Measurements from ENCODE around the gene NFAM1. TPM values are rescaled to one million over a fixed set of nuclear protein-coding genes. Genes with fewer than 3 reads are reported as not detected.

NFAM1 gene
- total RNA-seq, 1 donor from 2014 or later, result not detected

DNA sequence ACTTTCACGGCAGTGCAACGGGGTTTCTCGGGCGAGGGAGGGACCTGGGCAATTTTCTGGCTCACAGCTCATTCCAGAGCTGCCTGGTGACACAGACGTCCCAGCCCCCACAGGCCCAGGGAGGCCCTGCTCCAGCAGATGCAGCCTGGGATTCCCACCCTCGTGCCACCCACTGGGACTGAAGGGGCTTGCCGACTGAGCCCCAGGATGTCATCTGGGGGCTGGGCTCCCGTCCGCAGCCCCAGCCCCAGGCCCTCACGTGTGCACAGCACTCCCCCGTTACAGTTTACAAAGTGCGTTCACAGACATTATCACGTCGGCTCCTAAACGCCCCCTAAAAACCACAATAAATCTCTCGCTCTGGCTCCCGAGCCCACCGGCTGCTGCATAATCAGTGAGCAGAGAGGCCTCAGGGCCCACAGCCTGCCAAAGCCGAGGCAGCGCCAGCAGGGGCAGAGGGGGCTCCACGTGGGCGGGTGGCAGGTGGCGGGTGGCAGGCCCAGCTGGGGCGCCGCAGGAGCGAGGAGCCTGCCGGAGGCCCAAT is 84.8 kb downstream of the NFAM1 start:
- H3K27ac Mint-ChIP-seq (ENCODE audit: unreplicated experiment), result no peak overlapping the region
- no peaks in the 10 kb centered on the region for H3K27me3 Mint-ChIP-seq (ENCODE audit: unreplicated experiment)
- H3K4me3 Mint-ChIP-seq (ENCODE audit: unreplicated experiment), result no peak overlapping the region
- TF ChIP-seq, protein P1, sequence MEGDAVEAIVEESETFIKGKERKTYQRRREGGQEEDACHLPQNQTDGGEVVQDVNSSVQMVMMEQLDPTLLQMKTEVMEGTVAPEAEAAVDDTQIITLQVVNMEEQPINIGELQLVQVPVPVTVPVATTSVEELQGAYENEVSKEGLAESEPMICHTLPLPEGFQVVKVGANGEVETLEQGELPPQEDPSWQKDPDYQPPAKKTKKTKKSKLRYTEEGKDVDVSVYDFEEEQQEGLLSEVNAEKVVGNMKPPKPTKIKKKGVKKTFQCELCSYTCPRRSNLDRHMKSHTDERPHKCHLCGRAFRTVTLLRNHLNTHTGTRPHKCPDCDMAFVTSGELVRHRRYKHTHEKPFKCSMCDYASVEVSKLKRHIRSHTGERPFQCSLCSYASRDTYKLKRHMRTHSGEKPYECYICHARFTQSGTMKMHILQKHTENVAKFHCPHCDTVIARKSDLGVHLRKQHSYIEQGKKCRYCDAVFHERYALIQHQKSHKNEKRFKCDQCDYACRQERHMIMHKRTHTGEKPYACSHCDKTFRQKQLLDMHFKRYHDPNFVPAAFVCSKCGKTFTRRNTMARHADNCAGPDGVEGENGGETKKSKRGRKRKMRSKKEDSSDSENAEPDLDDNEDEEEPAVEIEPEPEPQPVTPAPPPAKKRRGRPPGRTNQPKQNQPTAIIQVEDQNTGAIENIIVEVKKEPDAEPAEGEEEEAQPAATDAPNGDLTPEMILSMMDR (IDR thresholded peaks at IDR 0.05), result no peak
- H3K36me3 Mint-ChIP-seq (ENCODE audit: unreplicated experiment), result no peaks in the 10 kb centered on the region
- peaks cover 3% of the 10 kb centered on the region for H3K4me1 Mint-ChIP-seq (ENCODE audit: unreplicated experiment)
- no peak for DNase-seq (ENCODE audit: extremely low spot score, unreplicated experiment)
- no peaks in the 10 kb centered on the region for H3K9me3 Mint-ChIP-seq (ENCODE audit: unreplicated experiment)

DNA sequence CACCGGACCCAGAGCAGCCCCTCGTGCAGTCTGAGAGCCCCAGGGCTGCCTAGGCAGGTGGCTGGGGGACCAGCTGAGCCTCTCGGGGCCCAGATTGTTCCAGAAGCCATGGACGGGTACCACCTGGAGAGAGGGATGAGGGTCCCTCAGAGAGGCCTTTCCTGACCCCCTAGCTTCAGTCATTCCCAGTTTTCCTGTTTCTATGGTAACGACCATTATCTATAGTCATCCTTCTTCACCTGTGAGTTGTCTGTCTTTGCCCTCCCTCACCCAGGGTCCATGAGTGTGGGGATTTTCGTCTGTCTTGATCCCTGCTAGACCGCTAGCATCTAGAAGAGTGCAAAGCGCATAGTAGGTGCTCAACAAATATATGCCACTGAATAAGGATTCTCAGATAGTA is 85.5 kb downstream of the NFAM1 start:
- TF ChIP-seq, protein P1 (IDR thresholded peaks at IDR 0.05), result no peak
- DNase-seq (ENCODE audit: extremely low spot score, unreplicated experiment), result no peak
- Mint-ChIP-seq H3K27ac (ENCODE audit: unreplicated experiment) (no peak overlapping the region), H3K9me3 (ENCODE audit: unreplicated experiment) (no peaks in the 10 kb centered on the region), H3K27me3 (ENCODE audit: unreplicated experiment) (no peaks in the 10 kb centered on the region), H3K4me3 (ENCODE audit: unreplicated experiment) (no peak overlapping the region), H3K36me3 (ENCODE audit: unreplicated experiment) (no peaks in the 10 kb centered on the region), H3K4me1 (ENCODE audit: unreplicated experiment) (peaks cover 3% of the 10 kb centered on the region)

DNA sequence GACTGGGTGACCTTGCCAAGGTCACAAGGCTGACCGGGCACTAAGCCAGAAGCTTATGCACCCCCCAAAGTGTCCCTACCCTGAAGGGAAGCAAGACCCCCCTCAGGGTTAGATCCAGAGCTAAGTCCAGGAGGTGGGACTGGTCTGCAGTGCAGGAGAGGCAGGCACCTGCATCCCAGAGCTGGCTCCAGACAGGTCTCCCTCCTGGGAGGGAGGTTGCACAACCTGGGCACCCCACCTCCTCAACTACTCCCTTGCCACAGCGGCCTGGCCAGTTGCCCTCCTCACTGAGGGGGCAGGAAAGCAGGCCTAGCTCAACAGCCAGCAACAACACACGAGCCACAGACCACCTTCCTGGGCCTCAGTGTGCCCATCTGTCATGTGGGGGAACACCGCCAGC is 86.7 kb downstream of the NFAM1 start:
- TF ChIP-seq, protein P1 (IDR thresholded peaks at IDR 0.05), result no peak
- no peak for DNase-seq (ENCODE audit: extremely low spot score, unreplicated experiment)
- peaks cover 7% of the 10 kb centered on the region for H3K4me1 Mint-ChIP-seq (ENCODE audit: unreplicated experiment)

DNA sequence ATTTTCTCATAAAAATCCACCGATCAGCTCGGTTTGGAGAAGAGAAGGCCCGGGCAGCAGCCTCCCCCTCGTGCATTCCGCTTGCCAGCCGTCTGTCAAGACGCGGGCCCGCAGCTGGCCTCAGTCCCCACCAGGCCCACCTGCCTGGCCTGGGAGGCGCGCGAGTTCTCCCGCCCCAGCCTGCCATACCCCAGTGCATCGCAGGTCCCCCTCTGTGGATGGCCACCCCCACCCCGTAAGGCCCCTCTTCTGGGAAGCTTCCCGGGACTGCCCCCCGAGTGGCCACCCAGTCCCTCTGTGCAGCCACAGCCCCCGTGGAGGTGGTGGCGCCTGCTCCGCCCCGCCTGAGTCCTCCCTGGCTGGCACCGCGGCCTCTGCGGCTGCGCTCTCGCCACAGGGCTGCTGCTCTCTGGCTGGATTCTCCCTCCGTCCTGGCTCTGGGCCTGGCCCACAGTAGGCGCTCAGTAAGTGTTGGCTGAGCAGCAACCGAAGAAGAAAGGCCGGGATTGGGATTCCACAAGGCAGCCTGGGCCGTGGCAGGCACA is 87.8 kb downstream of the NFAM1 start:
- no peak for DNase-seq (ENCODE audit: extremely low spot score, unreplicated experiment)
- TF ChIP-seq, protein P1 (IDR thresholded peaks at IDR 0.05), result no peak
- Mint-ChIP-seq H3K4me3 (ENCODE audit: unreplicated experiment) (peak overlapping the region; percentile 44), H3K9me3 (ENCODE audit: unreplicated experiment) (no peaks in the 10 kb centered on the region), H3K36me3 (ENCODE audit: unreplicated experiment) (no peaks in the 10 kb centered on the region), H3K27ac (ENCODE audit: unreplicated experiment) (no peak overlapping the region), H3K4me1 (ENCODE audit: unreplicated experiment) (peaks cover 7% of the 10 kb centered on the region), H3K27me3 (ENCODE audit: unreplicated experiment) (peaks cover 2% of the 10 kb centered on the region)

More for the DNA sequence above, 86.7 kb downstream of the NFAM1 start:
- Mint-ChIP-seq H3K9me3 (ENCODE audit: unreplicated experiment) (no peaks in the 10 kb centered on the region), H3K27me3 (ENCODE audit: unreplicated experiment) (peaks cover 2% of the 10 kb centered on the region), H3K4me3 (ENCODE audit: unreplicated experiment) (no peak overlapping the region), H3K27ac (ENCODE audit: unreplicated experiment) (no peak overlapping the region), H3K36me3 (ENCODE audit: unreplicated experiment) (no peaks in the 10 kb centered on the region)

DNA sequence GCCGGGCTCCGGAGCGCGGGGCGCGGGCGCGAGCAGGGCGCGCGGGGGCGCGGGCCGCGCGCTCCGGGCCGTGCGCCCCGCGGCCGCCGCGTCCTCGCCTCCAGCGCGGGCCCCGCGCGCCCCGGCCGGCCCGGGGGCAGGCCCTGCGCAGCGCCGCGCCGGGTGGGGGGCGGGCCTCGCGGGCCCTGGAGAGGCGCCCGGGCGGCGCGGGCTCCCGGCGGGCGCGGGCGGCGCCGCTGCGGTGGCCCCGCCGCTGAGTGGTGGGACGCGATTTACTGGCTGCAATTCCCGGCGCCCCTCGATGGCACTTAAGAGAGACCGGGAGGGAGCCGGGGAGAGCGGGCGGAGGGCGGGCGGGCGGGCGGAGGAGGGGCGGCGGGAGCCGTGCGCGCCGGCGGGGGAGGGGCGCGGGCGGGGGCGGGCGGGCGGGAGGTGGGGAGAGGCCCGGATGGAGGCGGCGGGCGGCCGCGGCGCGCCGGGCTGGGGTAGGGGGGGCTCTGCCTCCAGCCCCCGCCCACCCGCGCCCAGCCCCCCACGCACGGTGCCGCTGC is 88.6 kb downstream of the NFAM1 start:
- Mint-ChIP-seq H3K4me1 (ENCODE audit: unreplicated experiment) (peaks cover 7% of the 10 kb centered on the region), H3K36me3 (ENCODE audit: unreplicated experiment) (no peaks in the 10 kb centered on the region), H3K9me3 (ENCODE audit: unreplicated experiment) (no peaks in the 10 kb centered on the region), H3K27me3 (ENCODE audit: unreplicated experiment) (peaks cover 2% of the 10 kb centered on the region), H3K27ac (ENCODE audit: unreplicated experiment) (no peak overlapping the region), H3K4me3 (ENCODE audit: unreplicated experiment) (no peak overlapping the region)
- TF ChIP-seq, protein P1 (IDR thresholded peaks at IDR 0.05), result no peak
- no peak for DNase-seq (ENCODE audit: extremely low spot score, unreplicated experiment)
